Ovary (tissue), 9 donors: Measurements from ENCODE around the gene WBP2NL. TPM values are rescaled to one million over a fixed set of nuclear protein-coding genes. Genes with fewer than 3 reads are reported as not detected.

Experiments used
- DNase-seq, 5 donors: peaks; one replicate each; pipeline ENCODE4 v3.0.0-alpha.2; 2019 to 2020
- H3K27ac ChIP-seq, 2 donors: fragments of 200-600 bp; one replicate each; pipeline versions ENCODE4 v1.5.1 to v1.8.0; 2019 to 2022
- H3K27me3 ChIP-seq: fragments of 200-600 bp; one replicate; pipeline ENCODE4 v1.8.0; 2022
- H3K36me3 ChIP-seq: fragments of 200-600 bp; sonication (generic); one replicate; pipeline ENCODE4 v1.5.1; 2019
- H3K4me1 ChIP-seq: one replicate; pipeline ENCODE4 v1.8.1; 2013; ENCODE audit warnings: mild to moderate bottlenecking, moderate library complexity; ENCODE audit not compliant: insufficient read depth
- H3K4me3 ChIP-seq: fragments of 200-600 bp; sonication (generic); one replicate; pipeline ENCODE4 v1.5.1; 2017
- H3K9me3 ChIP-seq, 2 donors: fragments of 200-600 bp in 1 of 2; sonication (generic) in 1 of 2; one replicate each; pipeline versions ENCODE4 v1.5.1 to v1.8.1; 2013 to 2019; ENCODE audit warnings: mild to moderate bottlenecking in 1 of 2, moderate library complexity in 1 of 2
- EP300 ChIP-seq: sonication (generic); formaldehyde crosslinking; IDR thresholded peaks from one replicate; pipeline ENCODE4 v1.6.1; 2017; ENCODE audit warnings: antibody characterized with exemption
- POLR2A ChIP-seq: fragments of 450-650 bp; IDR thresholded peaks from one replicate; pipeline ENCODE4 v1.6.1; 2017; ENCODE audit warnings: antibody characterized with exemption, mild to moderate bottlenecking, moderate library complexity
- WGBS, 3 donors: extraction: QIAGEN DNeasy Blood & Tissue Kit in 1 of 3; methylation state at CpG; one replicate each; pipeline versions ENCODE4 v1.1.5 to v1.1.7; 2013 to 2017; 5-methylcytosine and 5-hydroxymethylcytosine counted together
- intact Hi-C, 4 donors: fragments of 100-400 bp; cut with DNase I; formaldehyde crosslinking; loops; one replicate each; pipeline versions ENCODE4 v1.11.0 to v1.15.1; 2022 to 2023
- polyA plus RNA-seq, 2 donors: library from polyadenylated mRNA; stranded (reverse); fragments of 200-250 nt in 1 of 2; fragments of 350-450 nt in 1 of 2; fragmentation: Illumina TruSeq in 1 of 2; extraction: RNeasy Lipid Tissue Mini Kit (QIAGEN cat#74804) in 1 of 2; gene quantifications; one replicate each; pipeline ENCODE4 v1.2.3, GENCODE V29; 2013 to 2014
- total RNA-seq, 7 donors: library from RNA; depleted of rRNA in 2 of 7; stranded (reverse); fragments of >200 nt in 2 of 7; fragmentation: NEBNext Ultra II Directional in 3 of 7; extraction: Animal tissue kit (Norgen Biotek cat#: 25700) in 3 of 7; gene quantifications; one replicate each; pipeline versions ENCODE4 v1.1.0 to v1.2.4, GENCODE V29; 2016 to 2023
- TF ChIP-seq, protein P1 (sequence below), 3 donors: fragments of 450-650 bp in 2 of 3; fragments of 200-600 bp in 1 of 3; IDR thresholded peaks; one replicate each; pipeline versions ENCODE4 v1.5.1 to v1.8.0; 2016 to 2022; ENCODE audit warnings: antibody characterized with exemption in 3 of 3, mild to moderate bottlenecking in 1 of 3
- donor health status: DM: no; HTN: no; CAD: no; lungs with moderate emphysema.
- donor health status: DM: no; HTN: no; CAD: no.
- donor health status: Bipolar disorder and iron deficiency.
- donor health status: DM: yes; HTN: yes; CAD: no.
- donor health status: DM: no; HTN: no; CAD: no.
- donor health status: DM: yes; HTN: yes; CAD: no.

The WBP2NL gene
- total and polyA plus RNA-seq, 9 donors: 0.48 to 4.5 (median 2.8) TPM

DNA sequence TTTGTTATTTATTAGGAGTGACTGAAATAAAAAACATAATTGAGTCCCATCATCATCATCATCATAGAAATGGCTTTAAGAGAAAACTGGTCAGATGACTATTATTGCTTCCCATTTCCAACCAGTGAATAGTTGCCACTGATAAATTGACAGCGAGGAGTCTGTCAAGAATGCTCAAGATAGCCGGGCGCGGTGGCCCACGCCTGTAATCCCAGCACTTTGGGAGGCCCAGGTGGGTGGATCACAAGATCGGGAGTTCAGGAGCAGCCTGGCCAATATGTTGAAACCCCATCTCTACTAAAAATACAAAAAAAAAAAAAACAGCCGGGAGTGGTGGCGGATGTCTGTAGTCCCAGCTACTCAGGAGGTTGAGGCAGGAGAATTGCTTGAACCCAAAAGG, 1.9 kb downstream of the WBP2NL start:
- DNase-seq: no peak
- H3K9me3 ChIP-seq: peaks cover 0 to 5% of the 10 kb centered on the region in 2 donors
- intact Hi-C loops: no loop called here
- H3K27me3 ChIP-seq: no peaks in the 10 kb centered on the region
- H3K27ac ChIP-seq: no peak overlapping the region
- 94 to 98% (median 94%) methylated on average over 8 of the region's 8 CpGs for WGBS, 3 donors
- no peak overlapping the region for H3K4me3 ChIP-seq
- no peak for TF ChIP-seq POLR2A
- TF ChIP-seq EP300: no peak
- TF ChIP-seq, protein P1, sequence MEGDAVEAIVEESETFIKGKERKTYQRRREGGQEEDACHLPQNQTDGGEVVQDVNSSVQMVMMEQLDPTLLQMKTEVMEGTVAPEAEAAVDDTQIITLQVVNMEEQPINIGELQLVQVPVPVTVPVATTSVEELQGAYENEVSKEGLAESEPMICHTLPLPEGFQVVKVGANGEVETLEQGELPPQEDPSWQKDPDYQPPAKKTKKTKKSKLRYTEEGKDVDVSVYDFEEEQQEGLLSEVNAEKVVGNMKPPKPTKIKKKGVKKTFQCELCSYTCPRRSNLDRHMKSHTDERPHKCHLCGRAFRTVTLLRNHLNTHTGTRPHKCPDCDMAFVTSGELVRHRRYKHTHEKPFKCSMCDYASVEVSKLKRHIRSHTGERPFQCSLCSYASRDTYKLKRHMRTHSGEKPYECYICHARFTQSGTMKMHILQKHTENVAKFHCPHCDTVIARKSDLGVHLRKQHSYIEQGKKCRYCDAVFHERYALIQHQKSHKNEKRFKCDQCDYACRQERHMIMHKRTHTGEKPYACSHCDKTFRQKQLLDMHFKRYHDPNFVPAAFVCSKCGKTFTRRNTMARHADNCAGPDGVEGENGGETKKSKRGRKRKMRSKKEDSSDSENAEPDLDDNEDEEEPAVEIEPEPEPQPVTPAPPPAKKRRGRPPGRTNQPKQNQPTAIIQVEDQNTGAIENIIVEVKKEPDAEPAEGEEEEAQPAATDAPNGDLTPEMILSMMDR (IDR thresholded peaks at IDR 0.05): no peak
- H3K4me1 ChIP-seq: peaks cover 6% of the 10 kb centered on the region
- no peaks in the 10 kb centered on the region for H3K36me3 ChIP-seq

DNA sequence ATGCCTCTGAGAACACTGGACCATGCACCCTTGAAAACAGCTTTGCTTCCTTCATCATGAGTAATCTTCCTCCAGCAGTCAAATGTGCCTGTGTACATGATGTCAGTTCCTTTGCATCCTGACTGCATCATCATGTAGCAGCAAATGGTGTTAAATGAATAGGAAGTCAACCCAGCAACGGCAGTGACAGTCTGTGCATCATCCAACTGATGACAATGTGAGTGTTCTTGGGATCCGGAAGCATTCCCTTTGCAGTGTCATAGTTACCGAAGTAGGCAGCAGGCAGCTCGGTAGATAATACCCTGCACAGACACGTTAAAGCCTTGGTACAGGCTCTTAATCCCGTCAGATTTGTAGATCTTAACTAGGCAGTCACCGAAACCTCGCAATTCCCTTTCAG, 2.5 kb downstream of the WBP2NL start:
- Histone ChIP-seq H3K4me1 (peaks cover 6% of the 10 kb centered on the region), H3K36me3 (no peaks in the 10 kb centered on the region), H3K9me3 (peaks cover 0 to 5% of the 10 kb centered on the region in 2 donors), H3K27me3 (no peaks in the 10 kb centered on the region), H3K4me3 (no peak overlapping the region), H3K27ac (no peak overlapping the region)
- TF ChIP-seq EP300 (no peak), POLR2A (no peak)
- TF ChIP-seq, protein P1 (IDR thresholded peaks at IDR 0.05): no peak
- no peak for DNase-seq
- intact Hi-C loops: no loop called here
- 77 to 80% (median 79%) methylated on average over 8 of the region's 8 CpGs for WGBS, 3 donors

DNA sequence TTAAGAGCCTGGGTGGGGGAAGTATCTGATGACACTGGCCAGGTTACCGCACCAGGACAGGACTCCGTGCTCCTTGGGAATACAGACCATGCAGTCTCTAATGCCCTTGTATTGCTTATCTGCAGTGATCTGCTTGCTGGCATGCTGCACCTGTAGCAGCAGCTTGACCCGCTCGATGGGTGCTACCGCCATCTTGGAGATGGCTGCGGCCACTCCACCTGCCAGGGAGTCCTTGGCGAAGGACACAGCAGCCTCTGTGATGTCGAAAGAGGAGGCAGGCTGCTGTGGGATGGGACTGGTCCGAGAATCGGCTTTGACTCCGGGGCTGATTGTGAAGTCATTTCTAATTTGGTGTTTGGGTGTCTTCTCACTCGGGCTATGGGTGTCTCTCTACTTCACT, 3.1 kb downstream of the WBP2NL start:
- TF ChIP-seq, protein P1 (IDR thresholded peaks at IDR 0.05): no peak
- TF ChIP-seq EP300 (no peak), POLR2A (no peak)
- no peak for DNase-seq
- H3K4me1 ChIP-seq: peaks cover 6% of the 10 kb centered on the region
- no peaks in the 10 kb centered on the region for H3K36me3 ChIP-seq
- H3K4me3 ChIP-seq: no peak overlapping the region
- no peaks in the 10 kb centered on the region for H3K27me3 ChIP-seq
- WGBS, 3 donors: 93 to 97% (median 95%) methylated on average over 12 of the region's 12 CpGs
- intact Hi-C loops: no loop called here
- H3K27ac ChIP-seq: no peak overlapping the region
- H3K9me3 ChIP-seq: peaks cover 0 to 5% of the 10 kb centered on the region in 2 donors

DNA sequence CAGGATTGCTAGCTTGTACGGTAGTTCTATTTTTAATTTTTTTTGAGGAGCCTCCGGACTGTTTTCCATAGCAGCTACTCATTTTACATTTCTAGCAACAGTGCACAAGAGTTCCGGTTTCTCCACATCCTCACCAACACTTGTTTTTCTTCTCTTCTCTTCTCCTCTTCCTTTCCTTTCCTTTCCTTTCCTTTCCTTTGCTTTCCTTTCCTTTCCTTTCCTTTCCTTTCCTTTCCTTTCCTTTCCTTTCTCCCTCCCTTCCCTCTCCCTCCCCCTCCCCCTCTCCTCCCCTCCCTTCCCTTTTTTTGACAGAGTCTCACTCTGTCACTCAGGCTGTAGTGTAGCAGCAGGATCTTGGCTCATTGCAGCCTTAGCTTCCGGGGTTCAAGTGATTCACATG, 9.3 kb downstream of the WBP2NL start:
- H3K4me3 ChIP-seq: no peak overlapping the region
- no peaks in the 10 kb centered on the region for H3K36me3 ChIP-seq
- TF ChIP-seq, protein P1 (IDR thresholded peaks at IDR 0.05): no peak
- no peak for TF ChIP-seq EP300
- TF ChIP-seq POLR2A: no peak
- no peaks in the 10 kb centered on the region for H3K27me3 ChIP-seq
- WGBS, 3 donors: 70 to 77% (median 70%) methylated on average over 4 of the region's 4 CpGs
- H3K4me1 ChIP-seq: no peaks in the 10 kb centered on the region
- no peak overlapping the region for H3K27ac ChIP-seq
- no peak for DNase-seq
- intact Hi-C loops: no loop called here
- H3K9me3 ChIP-seq: no peaks in the 10 kb centered on the region
